NCI-H82 treated with DMSO at 0.1 percent for 48 hours (cell line): Measurements from ENCODE around the gene IFNGR2.
"Not testable (repeated sequence)": the region's sequence is repeated elsewhere in the genome, so short reads cannot be mapped to it uniquely, and the experiment has no call there.

Source experiments
- DNase-seq: peaks from one replicate; lab custom pipeline; 2025; ENCODE audit not compliant: unreplicated experiment; lab: John Stamatoyannopoulos, UW

The IFNGR2 gene

DNA sequence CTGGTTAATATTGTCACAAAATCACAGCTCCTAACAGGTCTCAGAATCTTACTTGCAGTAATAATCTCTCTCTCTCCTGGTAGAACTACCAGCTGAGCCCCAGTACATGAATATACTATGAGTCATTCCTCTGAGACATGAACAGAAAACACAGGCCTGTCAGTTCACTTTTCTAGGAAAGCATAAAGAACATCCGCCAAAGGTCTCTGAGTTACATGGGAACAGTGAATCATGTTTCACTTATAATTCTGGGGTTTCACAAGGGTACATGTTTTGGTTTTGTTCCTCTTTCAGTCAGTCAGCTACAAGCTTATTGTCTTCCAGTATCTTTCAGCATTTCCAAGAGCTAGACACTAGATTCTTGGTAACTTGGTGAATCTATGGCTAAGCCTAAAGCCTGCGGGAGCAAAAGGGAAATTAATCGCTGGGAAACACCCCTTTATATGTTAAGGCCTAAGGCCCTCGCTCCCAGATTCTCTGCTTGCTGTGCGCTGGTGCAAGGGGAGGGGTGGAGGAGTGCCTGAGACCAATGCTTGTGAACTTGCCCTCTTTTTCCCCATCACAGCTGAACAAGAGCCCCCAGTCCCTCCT, 31.7 kb downstream of the IFNGR2 start:
- no peak for DNase-seq

DNA sequence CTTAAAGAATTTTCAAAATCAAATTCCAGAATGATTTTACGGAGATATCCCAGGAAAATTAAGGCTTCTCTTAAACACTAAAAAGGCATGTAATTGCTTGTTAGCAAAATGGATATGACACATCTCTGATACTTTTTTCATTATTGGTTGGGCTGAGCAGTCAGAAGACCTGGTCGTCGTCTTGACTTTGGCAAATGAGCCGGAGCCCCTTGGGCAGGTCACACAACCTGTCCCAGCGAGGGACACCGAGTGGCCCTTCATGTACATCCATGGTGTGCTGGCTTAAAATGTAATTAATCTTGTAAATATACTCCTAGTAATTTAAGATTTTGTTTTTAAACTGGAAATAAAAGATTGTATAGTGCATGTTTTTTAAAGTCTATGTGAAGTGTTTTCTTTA, 33.9 kb downstream of the IFNGR2 start:
- DNase-seq: no peak

DNA sequence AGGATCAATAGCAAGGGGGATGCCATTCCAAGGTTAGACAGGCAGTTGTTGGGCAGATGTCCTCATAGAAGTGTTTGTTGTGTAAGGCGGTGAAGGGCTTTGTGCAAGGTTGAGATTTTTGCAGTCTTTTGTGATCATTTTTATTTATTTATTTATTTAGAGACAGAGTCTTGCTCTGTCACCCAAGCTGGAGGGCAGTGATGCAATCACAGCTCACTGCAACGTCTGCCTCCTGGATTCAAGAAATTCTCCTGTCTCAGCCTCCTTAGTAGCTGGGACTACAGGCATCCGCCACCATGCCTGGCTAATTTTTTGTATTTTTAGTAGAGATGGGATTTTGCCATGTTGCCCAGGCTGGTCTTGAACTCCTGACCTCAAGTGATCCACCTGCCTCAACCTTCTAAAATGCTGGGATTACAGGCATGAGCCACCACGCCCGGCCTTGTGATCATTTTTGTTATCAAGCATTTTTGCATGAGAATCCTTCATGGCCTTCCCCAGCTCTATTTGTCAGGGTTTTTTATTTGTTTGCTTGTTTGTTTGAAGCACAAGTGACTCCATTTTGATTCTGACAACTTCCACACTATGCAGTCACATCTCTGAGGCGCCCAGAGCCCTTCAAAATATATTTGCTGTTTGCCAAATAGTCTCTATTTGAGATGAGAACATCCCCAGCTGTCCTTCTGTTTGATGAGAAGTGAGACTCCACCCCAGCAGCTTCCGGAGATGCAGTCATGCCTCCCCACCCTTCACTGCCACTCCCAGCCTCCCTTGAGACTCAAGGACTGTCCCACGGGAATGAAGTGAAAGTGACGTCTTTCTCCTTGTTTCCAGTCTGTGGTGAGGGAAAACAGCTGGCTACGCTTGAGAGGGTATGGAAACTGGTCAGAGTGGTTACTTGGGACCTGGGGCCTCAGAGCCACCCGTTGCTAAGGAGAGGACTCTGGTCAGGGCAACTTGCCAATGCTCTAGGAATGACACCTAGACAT, 38.6 kb downstream of the IFNGR2 start:
- no peak for DNase-seq

DNA sequence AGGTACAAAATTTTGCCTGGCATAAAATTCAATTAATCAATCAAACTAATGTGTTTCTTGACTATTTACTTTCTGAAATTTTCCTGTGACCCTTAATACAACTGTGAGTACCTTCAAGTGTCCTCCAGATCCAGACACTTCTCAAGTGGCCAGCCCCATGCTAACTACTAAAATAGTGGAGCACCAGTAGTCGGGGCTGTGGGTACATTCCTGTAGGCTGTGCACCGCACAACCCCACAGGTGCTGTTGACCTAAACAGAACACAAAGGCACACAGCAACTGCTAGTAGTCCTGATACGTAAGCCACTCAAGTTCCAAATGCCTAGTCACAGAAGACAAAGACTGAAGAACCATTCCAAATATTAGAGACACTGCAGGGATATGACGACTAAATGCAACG, 40.0 kb downstream of the IFNGR2 start:
- no peak for DNase-seq

DNA sequence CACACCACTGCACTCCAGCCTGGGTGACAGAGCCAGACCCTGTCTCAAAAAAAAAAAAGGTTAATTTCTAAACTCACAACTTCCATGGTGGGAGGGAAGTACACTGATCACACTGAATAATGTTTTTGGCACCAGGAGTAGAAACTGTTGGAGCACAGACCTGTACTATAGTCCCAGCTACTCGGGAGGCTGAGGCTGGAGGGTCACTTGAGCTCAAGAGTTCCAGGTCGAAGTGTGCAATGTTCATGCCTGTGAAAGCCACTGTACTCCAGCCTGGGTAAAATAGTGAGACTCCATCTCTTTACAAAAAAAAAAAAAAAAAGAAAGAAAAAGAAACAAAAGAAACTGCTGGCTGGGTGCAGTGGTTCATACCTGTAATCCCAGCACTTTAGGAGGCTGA, 41.3 kb downstream of the IFNGR2 start:
- DNase-seq: no peak

DNA sequence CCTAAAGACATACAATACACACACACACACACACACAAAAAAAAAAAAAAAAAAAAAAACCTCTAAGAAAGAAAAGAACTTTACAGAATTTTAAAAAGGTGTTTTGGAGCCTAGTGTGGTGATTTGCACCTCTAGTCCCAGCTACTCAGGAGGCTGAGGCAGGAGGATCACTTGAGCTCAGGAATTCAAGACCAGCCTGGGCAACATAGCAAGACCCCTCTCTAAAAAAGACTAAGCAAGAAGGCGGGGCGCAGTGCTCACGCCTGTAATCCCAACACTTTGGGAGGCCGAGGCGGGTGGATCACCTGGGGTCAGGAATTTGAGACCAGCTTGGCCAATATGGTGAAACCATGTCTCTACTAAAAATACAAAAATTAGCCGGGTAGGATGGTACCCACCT, 43.4 kb downstream of the IFNGR2 start:
- not testable (repeated sequence) for DNase-seq

DNA sequence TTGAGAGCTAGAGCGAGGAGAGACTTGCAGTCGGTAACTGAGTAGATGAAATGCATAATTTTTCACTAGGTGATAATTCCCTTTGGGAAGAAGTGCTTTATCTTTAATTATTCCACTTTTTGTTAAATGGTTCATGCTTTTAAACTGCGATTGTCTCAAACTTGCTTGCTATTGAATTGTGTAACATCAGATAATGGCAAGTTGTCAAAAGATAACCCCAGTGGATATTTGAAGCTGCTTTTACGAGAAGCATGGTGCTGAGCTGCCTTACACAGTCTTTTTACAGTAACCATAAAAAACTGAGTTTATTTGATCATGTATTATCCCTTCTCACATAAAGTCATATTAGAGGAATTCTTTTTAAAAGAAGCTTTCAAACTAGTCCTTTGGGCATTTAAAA, 46.4 kb downstream of the IFNGR2 start:
- DNase-seq: no peak

DNA sequence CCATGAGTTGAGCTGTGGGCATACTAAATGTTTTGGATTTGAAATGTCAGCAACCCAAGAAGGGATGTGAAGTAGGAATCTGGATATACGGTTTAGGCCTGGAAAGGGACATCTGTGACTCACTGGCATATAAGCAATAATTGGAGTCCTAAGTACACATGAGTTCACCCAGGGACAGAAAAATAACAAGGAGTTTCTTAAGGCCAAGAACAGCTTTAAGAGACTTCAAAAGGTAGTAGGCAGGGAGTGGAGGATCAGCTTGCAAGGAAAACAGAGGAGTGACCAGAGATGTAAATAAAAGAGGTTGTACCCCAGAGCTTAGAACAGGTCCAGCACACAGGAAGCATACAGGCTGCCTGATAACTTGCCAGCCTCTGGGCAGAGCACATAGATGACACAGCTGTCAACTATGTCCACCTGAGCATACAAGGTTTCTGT, 48.4 kb downstream of the IFNGR2 start:
- no peak for DNase-seq

DNA sequence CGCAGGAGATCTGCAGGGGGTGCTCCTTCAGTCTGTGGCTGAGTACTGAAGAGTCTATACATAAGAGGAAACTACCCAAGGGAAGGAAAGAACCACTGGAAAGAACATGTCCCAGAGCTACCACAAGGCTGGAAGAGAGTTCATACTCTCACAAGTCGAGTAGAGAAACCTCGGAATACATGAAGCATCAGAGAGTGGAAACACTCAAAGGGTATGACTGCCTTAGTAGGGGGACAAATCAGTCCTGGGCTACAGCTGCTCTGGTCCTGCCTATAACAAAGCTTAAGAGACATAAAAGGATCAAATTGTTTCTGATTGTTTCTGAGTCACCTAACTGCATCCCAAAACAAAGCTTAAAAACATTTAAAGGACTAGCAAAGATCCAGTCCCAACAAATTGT, 49.1 kb downstream of the IFNGR2 start:
- DNase-seq: no peak

DNA sequence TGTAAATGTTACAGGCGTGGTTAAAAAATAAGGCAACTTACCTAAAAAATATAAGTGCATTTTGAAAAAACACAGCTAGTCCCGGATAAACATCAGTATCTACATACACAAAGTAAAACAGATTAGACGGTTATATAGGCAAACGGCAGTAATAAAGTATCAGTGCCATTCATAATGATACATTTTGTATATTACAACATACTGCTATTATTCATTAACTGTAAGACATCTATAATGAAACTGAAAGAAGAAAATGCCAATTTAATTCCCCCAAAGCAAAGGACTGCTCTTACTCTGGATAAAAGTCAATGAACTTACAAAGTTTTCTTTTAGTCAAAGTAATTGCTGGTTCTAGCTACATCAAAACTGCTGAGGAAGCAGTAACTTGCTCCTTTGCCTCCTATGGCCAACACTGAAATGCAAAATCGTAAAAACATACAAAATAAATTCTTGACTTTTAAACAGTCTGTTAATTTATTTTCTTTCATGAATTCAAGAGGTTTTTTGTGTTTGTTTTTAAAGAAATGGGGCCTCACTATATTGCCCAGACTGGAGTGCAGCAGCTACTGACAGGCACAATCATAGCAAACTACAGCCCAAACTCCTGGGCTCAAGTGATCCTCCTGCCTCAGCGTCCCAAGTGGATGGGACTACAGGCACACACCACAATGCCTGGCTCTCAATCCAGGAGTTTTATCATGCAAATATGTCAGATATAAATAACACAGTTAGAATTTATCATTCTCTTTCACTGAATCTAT, 52.7 kb downstream of the IFNGR2 start:
- DNase-seq: no peak

DNA sequence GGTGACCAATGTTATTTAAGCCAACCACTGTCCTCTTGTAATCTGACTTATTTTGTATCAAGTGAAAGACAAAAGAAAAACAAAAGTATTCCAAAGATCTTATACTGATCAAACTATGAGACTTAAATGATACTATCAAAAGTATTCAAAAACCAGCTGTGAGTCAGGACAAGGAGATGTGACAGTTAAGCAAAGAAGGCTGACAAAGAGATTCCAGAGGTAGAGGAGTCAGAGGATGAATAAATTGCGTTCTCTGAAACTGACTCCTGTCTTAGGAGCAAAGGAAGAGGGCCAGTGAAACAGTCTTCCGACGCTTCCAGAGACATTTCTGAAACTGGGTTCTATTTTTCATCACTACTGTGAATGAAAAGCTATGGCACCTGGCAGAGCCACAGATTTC, 55.6 kb downstream of the IFNGR2 start:
- DNase-seq: no peak

DNA sequence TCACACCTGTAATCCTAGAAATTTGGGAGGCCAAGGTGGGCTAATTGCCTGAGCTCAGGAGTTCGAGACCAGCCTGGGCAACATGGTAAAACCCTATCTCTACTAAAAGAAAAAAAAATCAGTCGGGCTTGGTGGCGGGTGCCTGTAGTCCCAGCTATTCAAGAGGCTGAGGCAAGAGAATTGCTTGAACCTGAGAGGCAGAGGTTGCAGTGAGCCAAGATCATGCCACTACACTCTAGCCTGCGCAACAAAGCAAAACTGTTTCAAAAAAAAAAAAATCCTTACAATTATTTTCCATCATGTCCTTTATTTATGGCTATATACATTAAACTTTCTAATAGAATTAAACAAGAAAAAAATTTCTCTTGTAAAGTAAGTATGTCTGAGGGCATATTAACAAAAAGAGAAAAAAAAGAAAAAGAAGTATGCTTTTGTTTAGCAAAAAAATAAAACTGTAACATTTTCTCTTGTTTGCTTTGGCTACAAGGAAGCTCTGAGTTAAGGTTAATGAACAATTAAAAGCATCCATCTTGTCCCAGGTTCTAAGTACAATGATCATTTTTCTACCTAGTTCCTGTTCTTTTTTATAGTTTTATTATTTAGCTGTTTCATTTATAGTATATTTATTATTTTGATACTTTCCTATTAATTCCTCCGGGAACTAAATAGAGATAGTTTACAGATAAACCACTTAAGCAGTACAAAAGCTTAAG, 58.5 kb downstream of the IFNGR2 start:
- no peak for DNase-seq

DNA sequence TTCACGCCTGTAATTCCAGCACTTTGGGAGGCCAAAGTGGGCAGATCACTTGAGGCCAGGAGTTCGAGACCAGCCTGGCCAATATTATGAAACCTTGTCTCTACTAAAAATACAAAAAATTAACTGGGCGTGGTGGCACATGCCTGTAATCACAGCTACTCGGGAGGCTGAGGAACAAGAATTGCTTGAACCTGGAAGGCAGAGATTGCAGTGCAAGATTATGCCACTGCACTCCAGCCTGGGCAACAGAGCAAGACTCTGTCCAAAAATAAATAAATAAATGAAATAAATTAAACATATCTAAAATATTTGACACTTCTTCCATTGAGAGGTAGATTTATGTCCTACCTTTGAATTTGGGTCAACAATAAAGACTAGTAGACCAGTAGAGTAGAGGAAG, 66.0 kb downstream of the IFNGR2 start:
- DNase-seq: not testable (repeated sequence)

DNA sequence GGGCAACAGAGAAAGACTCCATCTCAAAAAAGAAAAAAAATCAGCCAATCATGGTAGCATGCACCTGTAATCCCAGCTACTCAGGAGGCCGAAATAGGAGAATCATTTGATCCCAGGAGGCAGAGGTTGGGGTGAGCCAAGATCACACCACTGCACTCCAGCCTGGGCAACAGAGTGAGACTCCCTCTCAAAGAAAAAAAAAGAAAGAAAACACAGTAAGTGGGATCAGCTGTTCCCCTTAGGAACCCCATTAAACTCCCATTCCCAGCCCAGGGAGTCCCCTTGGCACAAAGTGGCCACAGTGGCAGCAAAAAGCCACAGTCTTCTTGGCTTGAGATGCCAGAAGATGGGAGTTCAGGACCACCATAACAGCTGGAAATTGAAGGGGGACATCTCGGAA, 67.5 kb downstream of the IFNGR2 start:
- no peak for DNase-seq

DNA sequence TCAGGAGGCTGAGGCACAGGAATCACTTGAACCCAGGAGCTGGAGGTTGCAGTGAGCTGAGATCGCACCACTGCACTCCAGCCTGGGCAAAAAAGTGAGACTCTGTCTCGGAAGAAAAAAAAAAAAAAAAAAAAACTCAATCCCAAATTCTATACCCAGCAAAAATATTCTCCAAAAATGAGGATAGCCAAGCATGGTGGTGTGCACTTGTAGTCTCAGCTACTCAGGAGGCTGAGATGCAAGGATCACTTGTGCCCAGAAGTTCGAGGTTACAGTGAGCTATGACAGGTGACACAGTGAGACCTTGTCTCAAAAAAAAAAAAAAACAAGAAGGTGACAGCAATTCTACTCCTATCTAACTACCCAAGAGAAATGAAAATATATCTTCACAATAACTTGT, 70.1 kb downstream of the IFNGR2 start:
- no peak for DNase-seq

DNA sequence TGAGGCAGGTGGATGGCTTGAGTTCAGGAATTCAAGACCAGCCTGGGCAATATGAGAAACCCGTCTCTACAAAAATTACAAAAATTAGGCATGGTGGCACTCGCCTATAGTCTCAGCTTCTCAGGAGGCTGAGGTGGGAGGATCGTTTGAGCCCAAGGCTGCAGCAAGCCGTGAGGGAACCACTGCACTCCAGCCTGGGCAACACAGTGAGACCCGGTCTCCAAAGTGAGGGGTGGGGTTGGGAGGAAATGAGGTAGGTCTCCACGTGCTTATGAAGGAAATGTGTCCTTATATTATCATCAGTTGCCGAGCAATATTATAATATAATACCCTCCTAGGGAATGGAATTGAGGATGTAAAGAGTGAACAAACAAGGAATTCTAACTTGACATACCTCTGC, 73.9 kb downstream of the IFNGR2 start:
- DNase-seq: no peak

DNA sequence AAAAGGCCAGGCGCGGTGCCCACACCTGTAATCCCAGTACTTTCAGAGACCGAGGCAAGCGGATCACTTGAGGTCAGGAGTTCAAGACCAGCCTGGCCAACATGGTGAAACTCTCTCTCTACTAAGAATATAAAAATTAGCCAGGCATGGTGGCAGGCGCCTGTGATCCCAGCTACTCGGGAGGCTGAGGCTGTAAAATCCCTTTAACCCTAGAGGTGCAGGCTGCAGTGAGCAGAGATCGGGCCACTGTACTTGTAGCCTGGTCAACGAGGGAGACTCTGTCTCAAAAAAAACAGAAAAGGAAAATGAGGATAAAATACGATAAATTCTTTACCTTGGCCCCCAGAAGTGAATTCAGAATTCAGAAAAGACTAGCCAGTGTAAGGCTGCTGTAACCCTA, 75.0 kb downstream of the IFNGR2 start:
- DNase-seq: no peak

DNA sequence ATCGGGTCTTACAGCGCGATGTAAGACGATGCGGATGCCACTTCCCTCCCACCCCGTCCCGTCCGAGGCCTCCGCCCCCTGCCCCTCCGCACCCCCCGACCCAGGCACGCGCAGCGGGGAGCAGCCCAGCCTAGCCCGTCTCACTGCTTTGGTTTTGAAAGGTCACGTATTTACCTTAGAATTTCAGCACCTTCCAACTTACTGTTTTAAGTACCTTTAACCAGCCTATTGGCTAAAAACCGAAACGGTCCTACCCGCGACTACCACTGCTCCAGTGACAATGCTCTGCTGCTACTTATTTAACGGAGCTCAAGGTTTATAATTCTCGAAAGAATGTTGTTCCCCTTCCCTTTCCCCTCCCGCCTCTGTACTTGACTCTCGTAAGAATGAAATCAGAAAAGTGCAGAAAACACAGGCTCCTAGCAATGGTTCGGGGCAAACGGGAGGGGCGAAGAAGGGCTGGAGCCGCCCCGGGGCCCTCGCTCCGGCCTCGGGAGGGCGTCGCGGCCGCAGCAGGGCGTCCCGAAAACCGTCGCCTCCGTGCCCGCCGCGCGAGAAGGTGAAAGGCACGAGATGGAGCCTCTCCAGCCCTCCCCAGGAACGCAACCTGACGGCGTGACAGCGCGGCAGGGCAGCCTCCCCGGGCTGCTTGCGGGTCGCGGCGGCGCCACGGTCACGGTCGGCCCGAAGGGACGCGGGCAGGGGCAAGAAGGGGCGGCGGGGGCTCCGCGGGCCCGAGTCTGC, 75.9 kb downstream of the IFNGR2 start:
- DNase-seq: no peak

DNA sequence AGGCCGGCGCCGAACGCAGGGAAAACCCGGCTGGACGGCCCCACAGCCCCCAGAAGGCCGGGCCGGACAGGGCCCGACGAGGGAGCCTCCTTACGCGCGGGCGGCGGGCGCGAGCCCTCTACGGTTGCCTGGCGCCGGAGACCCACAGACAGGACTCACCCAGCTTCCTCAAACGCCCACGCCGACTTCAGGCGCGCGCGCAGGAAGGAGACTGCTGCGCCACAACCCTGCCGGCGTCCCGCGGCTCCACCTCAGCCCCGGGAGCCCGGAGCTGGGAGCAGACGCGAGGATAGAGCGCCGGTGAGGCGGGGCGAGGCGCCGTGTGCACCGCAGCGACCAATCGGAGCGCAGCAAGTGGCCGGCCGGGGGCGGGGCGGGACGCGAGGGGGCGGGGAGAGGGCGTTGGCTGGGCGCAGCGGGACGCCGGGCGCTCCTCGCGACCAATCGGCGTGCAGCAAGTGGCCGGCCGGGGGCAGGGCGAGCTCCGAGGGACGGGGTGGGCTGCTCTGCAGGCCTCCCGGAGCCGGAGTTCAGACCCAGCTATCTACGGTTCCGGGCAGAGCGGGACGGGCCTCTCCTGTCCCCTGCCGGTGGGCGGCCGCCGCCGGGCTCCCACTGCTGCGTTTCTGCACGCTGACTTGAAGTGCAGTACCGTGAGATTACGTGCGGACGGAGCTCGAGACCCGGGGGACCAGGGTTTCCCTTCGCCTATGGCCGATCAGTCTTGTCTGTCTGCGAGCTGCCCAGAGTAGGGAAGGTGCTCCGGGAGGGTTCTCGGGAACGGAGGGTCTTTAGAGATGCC, 76.7 kb downstream of the IFNGR2 start, which contains the start of gene TMEM50B:
TMEM50B (minus strand) TSS at position 296 of the 802 bp plus-strand sequence. CDS start 11,089 bp downstream, outside the sequence.
- DNase-seq: peak; percentile 88
